ENCODE results near the gene KNTC1. TPM values are rescaled to one million over a fixed set of nuclear protein-coding genes. Genes with fewer than 3 reads are reported as not detected.
"Not testable (repeated sequence)": the region's sequence is repeated elsewhere in the genome, so short reads cannot be mapped to it uniquely, and the experiment has no call there.

KNTC1 gene
- total and polyA plus RNA-seq, 2 of the 13 experiments (the other 11 are each of a cell fraction or from before 2014, with no cell fraction given), result 45.1 to 57.6 TPM

GRCh38 chr12:122486360-122486759 is 40.7 kb upstream of the KNTC1 start (continued):
- TF ChIP-seq ZNF687 (CRISPR knock-in tag; IDR thresholded peaks at IDR 0.05) (peak; percentile 67; the same call in 1 of the 2 replicates), SIX4 (CRISPR knock-in tag; IDR thresholded peaks at IDR 0.05) (peak; percentile 86), SOX5 (CRISPR knock-in tag; IDR thresholded peaks at IDR 0.05; ENCODE audit: borderline replicate concordance) (0 out of 2 replicates have a peak, but pooled peaks have one; percentile 5), LCORL (CRISPR knock-in tag; IDR thresholded peaks at IDR 0.05) (0 out of 2 replicates have a peak, but pooled peaks have one; percentile 19), CEBPG (CRISPR knock-in tag; IDR thresholded peaks at IDR 0.05) (peak; percentile 76), MAX (IDR thresholded peaks at IDR 0.05) (0 out of 2 replicates have a peak, but pooled peaks have one; percentile 42), CEBPB (IDR thresholded peaks at IDR 0.05; ENCODE audit: borderline replicate concordance, low read depth, low read length) (peak; percentile 89), TFDP2 (CRISPR knock-in tag; IDR thresholded peaks at IDR 0.05) (peak; percentile 39; the same call in 1 of the 2 replicates), SOX13 (CRISPR knock-in tag; conservative IDR thresholded peaks at IDR 0.05 in 1 of 2, IDR thresholded peaks at IDR 0.05 in 1 of 2) (peak in 1 of 2 experiments; percentile 26; a peak in 1 of 4 replicates), GFI1 (CRISPR knock-in tag; IDR thresholded peaks at IDR 0.05; ENCODE audit: borderline replicate concordance) (0 out of 2 replicates have a peak, but pooled peaks have one; percentile 9), SIX1 (CRISPR knock-in tag; IDR thresholded peaks at IDR 0.05; ENCODE audit: borderline replicate concordance) (peak; percentile 95), ZMYM3 (CRISPR knock-in tag; IDR thresholded peaks at IDR 0.05) (peak; percentile 38; the same call in 1 of the 2 replicates), HDAC1 (CRISPR knock-in tag; IDR thresholded peaks at IDR 0.05) (0 out of 2 replicates have a peak, but pooled peaks have one; percentile 29), ZNF362 (CRISPR knock-in tag; IDR thresholded peaks at IDR 0.05; ENCODE audit: borderline replicate concordance) (peak; percentile 89), MYC (CRISPR knock-in tag; IDR thresholded peaks at IDR 0.05; ENCODE audit: borderline replicate concordance) (peak; percentile 25; the same call in 1 of the 2 replicates), THAP11 (CRISPR knock-in tag; IDR thresholded peaks at IDR 0.05) (0 out of 2 replicates have a peak, but pooled peaks have one; percentile 21), ZNF121 (CRISPR knock-in tag; IDR thresholded peaks at IDR 0.05) (peak; percentile 96)
- TF ChIP-seq LCORL, SOX13 (IDR thresholded peaks at IDR 0.05): not testable (repeated sequence)

Measured in HepG2 (cell line).